ENCODE results near the gene CSF3. TPM values are rescaled to one million over a fixed set of nuclear protein-coding genes. Genes with fewer than 3 reads are reported as not detected.
A peak's percentile ranks its signal among the peaks of the same experiment; 100 is the strongest.

Gene CSF3
- total RNA-seq, 2 donors from 2014 or later = 0.37 TPM; not detected in 1

DNA sequence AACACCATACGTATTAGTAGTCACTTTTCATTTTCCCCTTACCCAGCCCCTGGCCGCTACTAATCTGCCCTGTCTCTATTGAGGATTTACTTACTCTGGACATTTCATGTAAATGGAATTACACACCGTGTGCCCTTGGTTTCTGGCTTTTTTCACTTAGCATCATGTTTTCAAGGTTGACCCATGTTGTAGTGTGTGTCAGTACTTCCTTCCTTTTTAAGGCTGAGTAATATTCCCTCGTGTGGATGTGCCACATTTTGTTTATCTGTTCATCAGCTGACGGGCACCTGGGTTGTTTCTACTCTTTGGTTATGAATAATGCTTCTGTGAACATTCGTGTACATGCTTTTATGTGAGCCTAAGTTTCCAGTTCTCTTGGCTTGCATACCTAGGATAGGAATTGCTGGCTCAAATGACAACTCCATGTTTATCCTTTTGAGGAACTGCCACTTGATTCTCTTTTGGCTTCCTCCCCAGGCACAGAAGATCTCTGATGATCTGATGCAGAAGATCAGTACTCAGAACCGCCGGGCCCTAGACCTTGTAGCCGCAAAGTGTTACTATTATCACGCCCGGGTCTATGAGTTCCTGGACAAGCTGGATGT, 26.9 kb upstream of the CSF3 start:
- TF ChIP-seq CTCF (IDR thresholded peaks at IDR 0.05) = no peak
- H3K9me3 ChIP-seq = no peaks in the 10 kb centered on the region
- no peaks in the 10 kb centered on the region for H3K27me3 ChIP-seq
- H3K4me3 ChIP-seq = no peak overlapping the region
- H3K27ac ChIP-seq = no peak overlapping the region
- no peak overlapping the region for H3K9ac ChIP-seq (ENCODE audit: low read depth in 2 of 2, low read length in 2 of 2)
- H3K36me3 ChIP-seq = peaks cover 65% of the 10 kb centered on the region
- no peak for DNase-seq
- no peaks in the 10 kb centered on the region for H3K4me1 ChIP-seq
- intact Hi-C loops (cut with DNase I) = no loop called here

GRCh38 chr17:39994448-39994847, 20.8 kb upstream of the CSF3 start:
- Histone ChIP-seq H3K36me3 (peaks cover 29% of the 10 kb centered on the region), H3K27me3 (no peaks in the 10 kb centered on the region), H3K4me1 (no peaks in the 10 kb centered on the region), H3K4me3 (no peak overlapping the region), H3K9ac (ENCODE audit: low read depth in 2 of 2, low read length in 2 of 2) (no peak overlapping the region), H3K9me3 (no peaks in the 10 kb centered on the region), H3K27ac (no peak overlapping the region)
- DNase-seq = no peak
- no peak for TF ChIP-seq CTCF (IDR thresholded peaks at IDR 0.05)
- intact Hi-C loops (cut with DNase I) = no loop called here

DNA sequence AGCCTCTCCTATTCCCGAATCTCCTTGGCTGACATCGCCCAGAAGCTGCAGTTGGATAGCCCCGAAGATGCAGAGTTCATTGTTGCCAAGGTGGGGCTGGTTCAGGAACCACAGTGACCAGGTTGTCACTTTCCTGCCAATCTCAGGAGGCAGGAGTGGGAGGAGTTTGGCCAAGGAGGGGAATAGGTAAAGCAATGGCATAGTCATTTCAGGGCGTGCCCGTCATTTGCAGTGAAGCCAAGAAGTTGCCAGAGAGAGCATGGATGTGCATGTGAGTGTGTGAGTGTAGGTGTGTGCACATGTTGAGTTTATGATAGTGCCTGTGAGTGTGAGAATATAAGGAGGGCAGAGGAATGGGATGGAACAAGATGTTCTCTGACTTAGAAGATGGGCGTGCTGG, 19.8 kb upstream of the CSF3 start:
- H3K27ac ChIP-seq = no peak overlapping the region
- peak; percentile 80 for DNase-seq

DNA sequence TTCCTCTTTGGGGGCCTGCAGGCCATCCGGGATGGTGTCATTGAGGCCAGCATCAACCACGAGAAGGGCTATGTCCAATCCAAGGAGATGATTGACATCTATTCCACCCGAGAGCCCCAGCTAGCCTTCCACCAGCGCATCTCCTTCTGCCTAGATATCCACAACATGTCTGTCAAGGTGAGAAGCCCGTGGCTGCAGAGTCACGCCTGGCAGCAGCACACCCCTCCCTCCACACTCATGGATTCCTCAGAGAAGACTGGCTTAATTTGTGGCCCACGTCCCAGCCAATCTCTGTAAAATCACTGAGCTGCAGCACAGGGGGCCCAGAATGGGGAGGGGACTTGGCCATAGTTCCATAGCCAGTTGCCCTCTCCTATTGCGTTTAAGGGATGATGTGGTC, 19.1 kb upstream of the CSF3 start:
- TF ChIP-seq CTCF (IDR thresholded peaks at IDR 0.05) = no peak
- H3K9me3 ChIP-seq = no peaks in the 10 kb centered on the region
- H3K27me3 ChIP-seq = no peaks in the 10 kb centered on the region
- no peaks in the 10 kb centered on the region for H3K4me1 ChIP-seq
- no peak overlapping the region for H3K4me3 ChIP-seq
- intact Hi-C loops (cut with DNase I) = no loop called here
- H3K27ac ChIP-seq = no peak overlapping the region
- no peak for DNase-seq
- H3K36me3 ChIP-seq = peaks cover 16% of the 10 kb centered on the region
- H3K9ac ChIP-seq (ENCODE audit: low read depth in 2 of 2, low read length in 2 of 2) = no peak overlapping the region

More for the DNA sequence above, 19.8 kb upstream of the CSF3 start:
- Histone ChIP-seq H3K9me3 (no peaks in the 10 kb centered on the region), H3K27me3 (no peaks in the 10 kb centered on the region), H3K4me1 (no peaks in the 10 kb centered on the region), H3K9ac (ENCODE audit: low read depth in 2 of 2, low read length in 2 of 2) (no peak overlapping the region), H3K36me3 (peaks cover 21% of the 10 kb centered on the region), H3K4me3 (no peak overlapping the region)
- TF ChIP-seq CTCF (IDR thresholded peaks at IDR 0.05) = no peak
- intact Hi-C loops (cut with DNase I) = no loop called here

DNA sequence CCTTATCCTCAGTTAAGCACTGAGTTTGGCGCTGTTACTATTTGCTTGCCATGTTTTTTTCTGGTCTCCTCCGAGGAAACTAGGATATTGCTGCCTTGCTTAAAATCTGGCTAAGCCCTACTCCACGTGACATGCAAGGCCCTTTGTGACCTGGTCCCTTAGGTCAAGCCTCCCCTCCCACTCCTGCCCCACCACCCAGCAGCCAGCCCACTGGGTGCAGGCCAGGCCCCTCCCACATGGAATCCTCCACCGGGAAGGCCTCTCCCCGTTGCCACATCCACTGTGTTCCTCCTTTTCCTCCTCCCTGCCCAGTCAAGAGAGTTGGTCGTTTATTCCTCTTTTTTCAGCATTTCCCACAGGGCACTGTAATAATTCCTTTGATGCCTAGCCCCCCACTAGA, 18.4 kb upstream of the CSF3 start:
- H3K36me3 ChIP-seq = peaks cover 14% of the 10 kb centered on the region
- no peak overlapping the region for H3K9ac ChIP-seq (ENCODE audit: low read depth in 2 of 2, low read length in 2 of 2)
- no peaks in the 10 kb centered on the region for H3K27me3 ChIP-seq
- no peak for DNase-seq
- H3K9me3 ChIP-seq = no peaks in the 10 kb centered on the region
- TF ChIP-seq CTCF (IDR thresholded peaks at IDR 0.05) = no peak
- no peak overlapping the region for H3K4me3 ChIP-seq
- H3K27ac ChIP-seq = no peak overlapping the region
- intact Hi-C loops (cut with DNase I) = no loop called here
- no peaks in the 10 kb centered on the region for H3K4me1 ChIP-seq
